PC-9 (cell line): Measurements from ENCODE around the gene FOXR1. TPM values are rescaled to one million over a fixed set of nuclear protein-coding genes. Genes with fewer than 3 reads are reported as not detected.

ENCODE experiments used
- BruUV-seq: library from RNA; stranded (reverse); fragments of 400-500 nt; replicated peaks from 2 replicates; lab custom pipeline; 2021; lab: Mats Ljungman, UMichigan
- CTCF ChIA-PET: fragments of 300-600 bp; sonication (Branson Sonifier 250); formaldehyde crosslinking; loops from one replicate; lab custom pipeline; 2022; ENCODE audit warnings: antibody characterized with exemption; lab: Charles Lee
- POLR2A ChIA-PET: fragments of 300-600 bp; sonication (Branson Sonifier 250); formaldehyde crosslinking; loops from one replicate; lab custom pipeline; 2022; ENCODE audit warnings: antibody characterized with exemption; ENCODE audit not compliant: unreplicated experiment; lab: Charles Lee
- DNase-seq, 2 experiments: peaks; one replicate each; pipeline versions ENCODE4 v3.0.0 to v3.0.0-alpha.2; 2015 to 2022; ENCODE audit warnings: mixed read lengths in 1 of 2
- H2AFZ ChIP-seq: fragments of 200-600 bp; sonication (generic); 2 replicates; pipeline ENCODE4 v1.8.1; 2017; ENCODE audit warnings: antibody characterized with exemption
- H3F3A ChIP-seq: fragments of 200-600 bp; sonication (generic); 2 replicates; pipeline ENCODE4 v1.8.1; 2017; ENCODE audit warnings: antibody characterized with exemption, mild to moderate bottlenecking, low read depth; ENCODE audit not compliant: insufficient read depth
- H3K27ac ChIP-seq: fragments of 200-600 bp; sonication (generic); 2 replicates; pipeline ENCODE4 v1.6.1; 2016; ENCODE audit warnings: mixed run types
- H3K27me3 ChIP-seq: fragments of 200-600 bp; sonication (generic); 2 replicates; pipeline ENCODE4 v1.6.1; 2016; ENCODE audit warnings: low read depth, mixed run types; ENCODE audit not compliant: insufficient read depth
- H3K36me3 ChIP-seq: fragments of 200-600 bp; sonication (generic); 2 replicates; pipeline ENCODE4 v1.6.1; 2016; ENCODE audit warnings: low read depth, mixed run types
- H3K4me1 ChIP-seq: fragments of 200-600 bp; sonication (generic); replicated peaks from 2 replicates; pipeline ENCODE4 v1.6.1; 2016; ENCODE audit warnings: mixed run types; ENCODE audit not compliant: insufficient read depth
- H3K4me2 ChIP-seq: fragments of 200-600 bp; sonication (generic); 2 replicates; pipeline ENCODE4 v1.6.1; 2017; ENCODE audit warnings: mixed run types
- H3K4me3 ChIP-seq: fragments of 200-600 bp; sonication (generic); 2 replicates; pipeline ENCODE4 v1.6.1; 2016; ENCODE audit warnings: mixed run types
- H3K79me2 ChIP-seq: fragments of 200-600 bp; sonication (generic); 2 replicates; pipeline ENCODE4 v1.6.1; 2017; ENCODE audit warnings: low read depth, mixed run types
- H3K9me2 ChIP-seq: fragments of 200-600 bp; sonication (generic); 2 replicates; pipeline ENCODE4 v1.8.1; 2017; ENCODE audit warnings: mild to moderate bottlenecking; ENCODE audit not compliant: insufficient read depth
- H3K9me3 ChIP-seq: fragments of 200-600 bp; sonication (generic); 2 replicates; pipeline ENCODE4 v1.8.1; 2016; ENCODE audit warnings: low read depth; ENCODE audit not compliant: insufficient read depth
- H4K20me1 ChIP-seq: fragments of 200-600 bp; sonication (generic); 2 replicates; pipeline ENCODE4 v1.8.1; 2017; ENCODE audit not compliant: insufficient read depth
- CTCF ChIP-seq: fragments of 200-600 bp; sonication (generic); conservative IDR thresholded peaks from 2 replicates; pipeline ENCODE4 v1.6.1; 2017; ENCODE audit warnings: mixed run types, antibody characterized with exemption, mild to moderate bottlenecking, moderate library complexity
- EZH2 ChIP-seq: fragments of 200-600 bp; sonication (generic); IDR thresholded peaks from 2 replicates; pipeline ENCODE4 v1.8.0; 2017; ENCODE audit warnings: antibody characterized with exemption, low read depth
- intact Hi-C: fragments of 100-400 bp; cut with micrococcal nuclease; formaldehyde crosslinking; loops from one replicate; pipeline ENCODE4 v1.10.0; 2022; ENCODE audit not compliant: unreplicated experiment
- total RNA-seq: library from RNA; stranded (reverse); gene quantifications from 2 replicates; pipeline ENCODE4 v1.2.3, GENCODE V29; 2021

The FOXR1 gene
- total RNA-seq, 1 experiment from 2014 or later: not detected

- peaks cover 81% of the 10 kb centered on the region for H3K79me2 ChIP-seq
- no peak for TF ChIP-seq CTCF
- TF ChIP-seq EZH2: no peak
- no peak for DNase-seq
- H3K4me2 ChIP-seq: peak overlapping the region; percentile 98
- intact Hi-C loops: loop anchor here (1.0 kb wide), 1 partner anchor 16 kb away; no protein-coding TSS in a partner anchor
- POLR2A ChIA-PET: interaction anchor here (0.7 to 1.0 kb wide), 4 partner anchors 10 to 261 kb away, joined by 3 to 9 read pairs (median 3); no protein-coding TSS in a partner anchor
- no TSS peak for BruUV-seq
- no peaks in the 10 kb centered on the region for H3K27me3 ChIP-seq
- H4K20me1 ChIP-seq: 0 out of 2 replicates have a peak, but pooled peaks cover 19% of the 10 kb centered on the region
- peak overlapping the region; percentile 77 for H3K4me3 ChIP-seq
- H2AFZ ChIP-seq: no peak overlapping the region
- H3K9me3 ChIP-seq: no peaks in the 10 kb centered on the region
- peaks cover 49% of the 10 kb centered on the region for H3K4me1 ChIP-seq
- H3K27ac ChIP-seq: peak overlapping the region; percentile 96
- H3K9me2 ChIP-seq: no peaks in the 10 kb centered on the region
- CTCF ChIA-PET: interaction anchor here (0.5 kb wide), 1 partner anchor 14 kb away, joined by 5 read pairs; no protein-coding TSS in a partner anchor
- no peaks in the 10 kb centered on the region for H3K36me3 ChIP-seq
- H3F3A ChIP-seq: peaks cover 66% of the 10 kb centered on the region
Measured at GRCh38 chr11:118922745-118923627, 48.6 kb upstream of the FOXR1 start.

GRCh38 chr11:118923721-118924587 lies 47.6 kb upstream of the FOXR1 start:
- Histone ChIP-seq H3K79me2 (peaks cover 75% of the 10 kb centered on the region), H4K20me1 (0 out of 2 replicates have a peak, but pooled peaks cover 19% of the 10 kb centered on the region), H3K9me2 (no peaks in the 10 kb centered on the region), H2AFZ (no peak overlapping the region), H3K9me3 (no peaks in the 10 kb centered on the region), H3K4me3 (peak overlapping the region; percentile 77), H3K36me3 (no peaks in the 10 kb centered on the region), H3K27ac (peak overlapping the region; percentile 96), H3K27me3 (no peaks in the 10 kb centered on the region), H3K4me2 (peak overlapping the region; percentile 98), H3K4me1 (peaks cover 42% of the 10 kb centered on the region), H3F3A (peaks cover 63% of the 10 kb centered on the region)
- intact Hi-C loops: no loop called here
- BruUV-seq: no TSS peak
- ChIA-PET POLR2A (interaction anchor here (0.5 to 0.7 kb wide), 3 partner anchors 10 to 15 kb away, joined by 3 to 14 read pairs (median 4); no protein-coding TSS in a partner anchor), CTCF (interaction anchor here (0.7 kb wide), 1 partner anchor 15 kb away, joined by 6 read pairs; no protein-coding TSS in a partner anchor)
- DNase-seq: no peak
- no peak for TF ChIP-seq EZH2
- TF ChIP-seq CTCF: 0 out of 2 replicates have a peak, but pooled peaks have one; percentile 18
